Measurements from ENCODE around the gene GLI3.

GLI3 gene

DNA sequence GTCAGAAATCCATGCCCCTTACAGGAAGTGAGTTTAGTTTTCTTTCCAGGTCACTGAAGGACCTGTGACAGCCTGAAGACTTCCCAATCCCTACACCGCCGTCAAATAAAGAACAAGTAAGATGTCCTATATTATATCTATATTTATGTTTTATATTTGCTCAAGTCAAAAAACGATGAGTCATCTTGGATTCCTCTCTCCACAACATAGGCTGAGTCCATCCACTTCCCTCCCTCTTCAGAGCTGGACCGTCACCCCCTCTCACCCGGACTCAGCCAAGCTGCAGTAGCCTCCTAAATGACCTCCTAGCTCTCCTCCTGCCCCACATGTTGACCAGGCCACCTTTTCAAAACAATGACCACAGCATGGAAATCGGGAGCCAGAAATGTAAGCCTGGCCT is 53.5 kb downstream of the GLI3 start:
- ChIA-PET POLR2A (no interaction called here), CTCF (no interaction called here)
- TF ChIP-seq FOXK2 (IDR thresholded peaks at IDR 0.05) = no peak
- no peak for TF ChIP-seq SP1 (IDR thresholded peaks at IDR 0.05)
- no peak for TF ChIP-seq CTBP1 (IDR thresholded peaks at IDR 0.05; ENCODE audit: borderline replicate concordance)
- no peak for TF ChIP-seq TARDBP (IDR thresholded peaks at IDR 0.05)
- no peak for TF ChIP-seq LEF1 (IDR thresholded peaks at IDR 0.05; ENCODE audit: borderline replicate concordance)
- no peak for TF ChIP-seq L3MBTL2 (conservative IDR thresholded peaks at IDR 0.05)
- no peak for TF ChIP-seq ELF4 (IDR thresholded peaks at IDR 0.05)
- TF ChIP-seq BHLHE40 (IDR thresholded peaks at IDR 0.05; ENCODE audit: borderline replicate concordance) = no peak
- TF ChIP-seq PKNOX1 (IDR thresholded peaks at IDR 0.05) = no peak
- TF ChIP-seq FOXA1 (IDR thresholded peaks at IDR 0.05) = no peak
- no peak for TF ChIP-seq FOXM1 (IDR thresholded peaks at IDR 0.05; ENCODE audit: borderline replicate concordance)
- TF ChIP-seq ARNT (IDR thresholded peaks at IDR 0.05) = no peak
- TF ChIP-seq NFRKB (IDR thresholded peaks at IDR 0.05) = no peak
- no peak for DNase-seq (ENCODE audit: extremely low spot score)

DNA sequence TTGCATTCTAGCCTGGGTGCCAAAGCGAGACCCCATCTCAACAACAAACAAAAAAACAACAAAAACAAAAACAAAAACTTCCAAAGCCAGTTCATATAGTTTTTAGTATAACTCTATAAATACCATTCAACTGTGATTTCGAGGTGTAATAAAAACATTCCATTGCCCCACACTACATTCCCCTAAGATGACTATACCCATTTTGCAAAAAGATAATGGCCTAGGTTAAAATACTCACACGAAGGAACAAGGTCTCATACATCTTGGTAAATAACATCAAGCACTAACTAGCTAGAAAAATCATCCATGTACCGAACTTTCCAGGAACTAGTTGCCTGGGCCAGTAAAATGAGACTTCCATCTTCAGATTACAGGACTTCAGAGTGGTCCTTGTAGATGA is 55.4 kb downstream of the GLI3 start:
- ChIA-PET CTCF (no interaction called here), POLR2A (no interaction called here)
- no peak for TF ChIP-seq FOXA1 (IDR thresholded peaks at IDR 0.05)
- DNase-seq (ENCODE audit: extremely low spot score) = no peak

DNA sequence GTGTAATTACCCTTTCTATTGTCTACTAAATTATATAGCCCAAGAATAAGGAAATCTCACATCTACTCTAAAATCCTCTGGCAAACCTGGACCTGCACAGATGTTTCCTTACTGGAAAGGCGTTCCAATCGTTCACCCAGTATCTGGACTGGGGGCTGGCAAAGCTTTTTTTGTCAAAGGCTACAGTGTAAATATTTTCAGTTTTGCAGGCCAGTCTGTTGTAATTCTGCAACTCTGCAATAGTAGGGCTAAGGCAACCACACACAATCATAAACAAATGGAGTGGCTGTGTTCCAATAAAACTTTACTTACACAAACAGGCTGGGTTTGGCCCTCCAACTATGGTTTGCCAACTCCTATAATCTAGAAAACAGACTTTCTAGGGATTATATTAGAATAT is 56.2 kb downstream of the GLI3 start:
- no peak for DNase-seq (ENCODE audit: extremely low spot score)
- no peak for TF ChIP-seq ELF4 (IDR thresholded peaks at IDR 0.05)
- TF ChIP-seq BHLHE40 (IDR thresholded peaks at IDR 0.05; ENCODE audit: borderline replicate concordance) = no peak
- no peak for TF ChIP-seq L3MBTL2 (conservative IDR thresholded peaks at IDR 0.05)
- TF ChIP-seq FOXK2 (IDR thresholded peaks at IDR 0.05) = no peak
- TF ChIP-seq NFRKB (IDR thresholded peaks at IDR 0.05) = no peak
- TF ChIP-seq ZNF384 (IDR thresholded peaks at IDR 0.05) = no peak
- TF ChIP-seq SUZ12 (IDR thresholded peaks at IDR 0.05) = no peak
- no peak for TF ChIP-seq PKNOX1 (IDR thresholded peaks at IDR 0.05)
- no peak for TF ChIP-seq HDGF (IDR thresholded peaks at IDR 0.05; ENCODE audit: borderline replicate concordance)
- TF ChIP-seq FOXA1 (IDR thresholded peaks at IDR 0.05) = no peak
- TF ChIP-seq ARNT (IDR thresholded peaks at IDR 0.05) = no peak
- TF ChIP-seq CTBP1 (IDR thresholded peaks at IDR 0.05; ENCODE audit: borderline replicate concordance) = no peak
- TF ChIP-seq TARDBP (IDR thresholded peaks at IDR 0.05) = no peak
- no peak for TF ChIP-seq SP1 (IDR thresholded peaks at IDR 0.05)
- TF ChIP-seq FOXM1 (IDR thresholded peaks at IDR 0.05; ENCODE audit: borderline replicate concordance) = no peak
- TF ChIP-seq LEF1 (IDR thresholded peaks at IDR 0.05; ENCODE audit: borderline replicate concordance) = no peak
- ChIA-PET CTCF (no interaction called here), POLR2A (no interaction called here)

GRCh38 chr7:42176724-42177101 is 60.3 kb downstream of the GLI3 start:
- TF ChIP-seq FOXA1 (IDR thresholded peaks at IDR 0.05) (no peak), SP1 (IDR thresholded peaks at IDR 0.05) (no peak), ZNF384 (IDR thresholded peaks at IDR 0.05) (no peak), ARNT (IDR thresholded peaks at IDR 0.05) (no peak), NFRKB (IDR thresholded peaks at IDR 0.05) (no peak), SUZ12 (IDR thresholded peaks at IDR 0.05) (no peak), TARDBP (IDR thresholded peaks at IDR 0.05) (no peak), FOXM1 (IDR thresholded peaks at IDR 0.05; ENCODE audit: borderline replicate concordance) (no peak), CTBP1 (IDR thresholded peaks at IDR 0.05; ENCODE audit: borderline replicate concordance) (no peak)
- POLR2A ChIA-PET = no interaction called here
- DNase-seq (ENCODE audit: extremely low spot score) = no peak
- CTCF ChIA-PET = interaction anchor here (1.5 to 1.8 kb wide), 2 partner anchors 9 kb away, joined by 7 read pairs; no protein-coding TSS in a partner anchor

GRCh38 chr7:42175834-42176723 is 60.9 kb downstream of the GLI3 start:
- no peak for TF ChIP-seq SP1 (IDR thresholded peaks at IDR 0.05)
- TF ChIP-seq CTBP1 (IDR thresholded peaks at IDR 0.05; ENCODE audit: borderline replicate concordance) = no peak
- no peak for TF ChIP-seq BHLHE40 (IDR thresholded peaks at IDR 0.05; ENCODE audit: borderline replicate concordance)
- no peak for TF ChIP-seq ARNT (IDR thresholded peaks at IDR 0.05)
- no peak for TF ChIP-seq LEF1 (IDR thresholded peaks at IDR 0.05; ENCODE audit: borderline replicate concordance)
- TF ChIP-seq SUZ12 (IDR thresholded peaks at IDR 0.05) = no peak
- no peak for TF ChIP-seq ELF4 (IDR thresholded peaks at IDR 0.05)
- no peak for TF ChIP-seq FOXM1 (IDR thresholded peaks at IDR 0.05; ENCODE audit: borderline replicate concordance)
- TF ChIP-seq FOXA1 (IDR thresholded peaks at IDR 0.05) = no peak
- no peak for TF ChIP-seq PKNOX1 (IDR thresholded peaks at IDR 0.05)
- no peak for DNase-seq (ENCODE audit: extremely low spot score)
- CTCF ChIA-PET = interaction anchor here (0.7 to 1.5 kb wide), 4 partner anchors 10 to 175 kb away, joined by 3 to 7 read pairs (median 4); no protein-coding TSS in a partner anchor
- POLR2A ChIA-PET = no interaction called here

DNA sequence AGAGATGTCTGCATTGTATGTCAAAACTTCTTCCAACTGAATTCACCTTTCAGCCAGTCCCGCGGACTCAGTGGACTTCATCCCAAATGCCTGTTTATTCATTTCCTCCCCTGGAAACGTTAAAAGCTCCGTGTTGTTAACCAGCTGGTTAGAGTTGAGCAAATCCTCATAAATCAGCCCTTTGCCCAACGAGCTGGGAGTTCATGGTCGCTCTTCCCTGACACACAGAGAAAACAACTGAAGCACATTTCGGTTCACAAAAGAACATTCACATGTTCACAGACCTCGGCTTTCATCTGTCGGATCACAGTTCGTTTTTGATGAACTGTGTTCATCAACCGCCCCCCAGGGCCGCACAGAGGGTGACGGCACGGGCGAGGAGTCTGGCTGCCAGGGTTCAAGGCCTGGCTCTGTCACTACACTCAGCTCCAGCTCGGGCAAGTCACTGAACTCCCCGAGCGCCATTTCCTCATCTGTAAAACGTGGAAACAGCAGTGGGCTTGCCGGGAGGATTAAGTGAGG is 62.6 kb downstream of the GLI3 start:
- ChIA-PET POLR2A (no interaction called here), CTCF (no interaction called here)
- no peak for DNase-seq (ENCODE audit: extremely low spot score)
- TF ChIP-seq BHLHE40 (IDR thresholded peaks at IDR 0.05; ENCODE audit: borderline replicate concordance) (no peak), L3MBTL2 (conservative IDR thresholded peaks at IDR 0.05) (no peak)
